IMR-90 (cell line): ENCODE results near the gene AP3M1. TPM values are rescaled to one million over a fixed set of nuclear protein-coding genes. Genes with fewer than 3 reads are reported as not detected.

ENCODE experiments used
- ATAC-seq: fragments of 200-7000 bp; cut with Tn5 transposase; 2 replicates; pipeline ENCODE4 v1.9.1; 2020; ENCODE audit warnings: low read depth, mild to moderate bottlenecking, moderate library complexity
- BruUV-seq: library from RNA; stranded (reverse); fragments of 400-500 nt; replicated peaks from 2 replicates; lab custom pipeline; 2021; lab: Mats Ljungman, UMichigan
- CTCF ChIA-PET: fragments of 300-600 bp; formaldehyde crosslinking; extraction: SDS; loops from one replicate; lab custom pipeline; 2021; ENCODE audit warnings: antibody characterized with exemption; lab: Yijun Ruan, JAX
- POLR2A ChIA-PET: fragments of 300-600 bp; sonication (Branson Sonifier 250); formaldehyde crosslinking; loops from one replicate; lab custom pipeline; 2022; ENCODE audit warnings: antibody characterized with exemption; ENCODE audit not compliant: unreplicated experiment; lab: Charles Lee
- DNase-seq: peaks from one replicate; pipeline ENCODE4 v3.0.0; 2013
- H2AFZ ChIP-seq: replicated peaks from 2 replicates; pipeline ENCODE3; 2013; ENCODE audit warnings: low read length, mild to moderate bottlenecking; ENCODE audit not compliant: poor library complexity
- H2AK5ac ChIP-seq: 2 replicates; pipeline ENCODE4 v1.6.1; 2013; ENCODE audit warnings: low read depth, low read length, inconsistent platforms
- H2AK9ac ChIP-seq: replicated peaks from 2 replicates; pipeline ENCODE3; 2013; ENCODE audit warnings: mild to moderate bottlenecking, low read depth, low read length, moderate library complexity; ENCODE audit not compliant: poor library complexity
- H2BK120ac ChIP-seq: 2 replicates; pipeline ENCODE4 v1.6.1; 2013; ENCODE audit warnings: low read depth, low read length, inconsistent platforms
- H2BK15ac ChIP-seq: 3 replicates; pipeline ENCODE4 v1.6.1; 2013; ENCODE audit warnings: low read depth, low read length, inconsistent platforms
- H2BK20ac ChIP-seq: 2 replicates; pipeline ENCODE4 v1.6.1; 2013; ENCODE audit warnings: low read depth, mild to moderate bottlenecking, inconsistent platforms, low read length, moderate library complexity
- H2BK5ac ChIP-seq: 2 replicates; pipeline ENCODE4 v1.6.1; 2013; ENCODE audit warnings: mild to moderate bottlenecking, low read depth, low read length, inconsistent platforms; ENCODE audit not compliant: poor library complexity, severe bottlenecking
- H3K14ac ChIP-seq: replicated peaks from 2 replicates; pipeline ENCODE4 v1.6.1; 2013; ENCODE audit warnings: low read depth, low read length, inconsistent platforms
- H3K18ac ChIP-seq: 2 replicates; pipeline ENCODE4 v1.6.1; 2013; ENCODE audit warnings: low read depth, low read length, control low read depth
- H3K23ac ChIP-seq: 2 replicates; pipeline ENCODE4 v1.6.1; 2013; ENCODE audit warnings: low read depth, low read length, inconsistent platforms
- H3K27ac ChIP-seq: 2 replicates; pipeline ENCODE4 v1.5.1; 2013; ENCODE audit warnings: mild to moderate bottlenecking, control low read depth, low read length; ENCODE audit not compliant: insufficient read depth
- H3K27me3 ChIP-seq: 2 replicates; pipeline ENCODE4 v1.6.1; 2013; ENCODE audit warnings: low read length; ENCODE audit not compliant: control insufficient read depth, insufficient read depth
- H3K36me3 ChIP-seq: 2 replicates; pipeline ENCODE4 v1.6.1; 2013; ENCODE audit warnings: low read length, mixed read lengths; ENCODE audit not compliant: control insufficient read depth, insufficient read depth
- H3K4ac ChIP-seq: 2 replicates; pipeline ENCODE4 v1.6.1; 2013; ENCODE audit warnings: low read depth, low read length, inconsistent platforms
- H3K4me1 ChIP-seq: 2 replicates; pipeline ENCODE4 v1.6.1; 2013; ENCODE audit warnings: low read length, mixed read lengths; ENCODE audit not compliant: control insufficient read depth, insufficient read depth
- H3K4me2 ChIP-seq: 2 replicates; pipeline ENCODE4 v1.6.1; 2013; ENCODE audit warnings: low read depth, mild to moderate bottlenecking, control low read depth, low read length, moderate library complexity
- H3K4me3 ChIP-seq: 2 replicates; pipeline ENCODE4 v1.5.1; 2013; ENCODE audit warnings: low read depth, mild to moderate bottlenecking, control low read depth, low read length, moderate library complexity; ENCODE audit not compliant: insufficient read depth
- H3K56ac ChIP-seq: 2 replicates; pipeline ENCODE4 v1.6.1; 2013; ENCODE audit warnings: low read length, inconsistent platforms; ENCODE audit not compliant: insufficient read depth; ENCODE audit errors: extremely low read depth
- H3K79me1 ChIP-seq, 2 experiments: 2 replicates each; pipeline ENCODE4 v1.6.1; 2013; ENCODE audit warnings: low read length in 2 of 2, inconsistent platforms in 1 of 2, low read depth in 1 of 2
- H3K9ac ChIP-seq: 2 replicates; pipeline ENCODE4 v1.6.1; 2013; ENCODE audit warnings: low read depth, low read length, control low read depth
- H3K9me1 ChIP-seq: 2 replicates; pipeline ENCODE4 v1.6.1; 2013; ENCODE audit warnings: low read length, inconsistent platforms; ENCODE audit not compliant: insufficient read depth
- H3K9me3 ChIP-seq: 2 replicates; pipeline ENCODE4 v1.6.1; 2013; ENCODE audit warnings: low read length; ENCODE audit not compliant: control insufficient read depth, insufficient read depth
- H4K20me1 ChIP-seq: 2 replicates; pipeline ENCODE4 v1.6.1; 2013; ENCODE audit warnings: low read length, inconsistent platforms; ENCODE audit not compliant: insufficient read depth
- H4K5ac ChIP-seq: 2 replicates; pipeline ENCODE4 v1.6.1; 2013; ENCODE audit warnings: mild to moderate bottlenecking, low read depth, low read length, control low read depth
- H4K8ac ChIP-seq, 2 experiments: 2 replicates each; pipeline ENCODE4 v1.6.1; 2013; ENCODE audit warnings: low read depth in 2 of 2, low read length in 2 of 2, control low read depth in 1 of 2, inconsistent platforms in 1 of 2
- H4K91ac ChIP-seq: 2 replicates; pipeline ENCODE4 v1.6.1; 2013; ENCODE audit warnings: low read depth, low read length, inconsistent platforms; ENCODE audit not compliant: insufficient read depth
- CEBPB ChIP-seq: IDR thresholded peaks from 2 replicates; pipeline ENCODE4 v1.6.1; 2012; ENCODE audit warnings: low read depth, low read length, improper control_type of control experiment
- POLR2A ChIP-seq: IDR thresholded peaks from 2 replicates; pipeline ENCODE4 v1.6.1; 2012; ENCODE audit warnings: mild to moderate bottlenecking, low read depth, low read length
- SMC3 ChIP-seq: fragments of 150-350 bp; IDR thresholded peaks from 2 replicates; pipeline ENCODE4 v1.6.1; 2016; ENCODE audit warnings: low read depth, mild to moderate bottlenecking, antibody characterized with exemption, low read length, moderate library complexity
- USF2 ChIP-seq: fragments of 150-350 bp; IDR thresholded peaks from 2 replicates; pipeline ENCODE4 v1.6.1; 2017; ENCODE audit warnings: mild to moderate bottlenecking, antibody characterized with exemption, low read length, low read depth
- WGBS, 2 experiments: methylation state at CpG; one replicate each; pipeline versions ENCODE4 v1.1.5 to v1.1.7; 2013; ENCODE audit warnings: missing lambda C conversion rate in 2 of 2; ENCODE audit not compliant: insufficient read length in 1 of 2; ENCODE audit errors: extremely low coverage in 2 of 2; 5-methylcytosine and 5-hydroxymethylcytosine counted together
- dilution Hi-C: fragments of 300-500 bp; cut with HindIII; formaldehyde crosslinking; loops from one replicate; pipeline ENCODE4 v1.14.3; 2018; ENCODE audit warnings: low sequenced_read_pairs; ENCODE audit not compliant: unreplicated experiment
- in situ Hi-C: fragments of 300-500 bp; cut with MboI; formaldehyde crosslinking; loops from 3 replicates; pipeline ENCODE4 v1.14.3; 2019; ENCODE audit warnings: low sequenced_read_pairs, inconsistent platforms, mixed read lengths
- intact Hi-C: fragments of 100-400 bp; cut with micrococcal nuclease; formaldehyde crosslinking; loops from 2 replicates; pipeline ENCODE4 v1.10.0; 2022
- polyA plus RNA-seq, 3 experiments: library from polyadenylated mRNA; depleted of rRNA; stranded (reverse); fragments of >200 nt; gene quantifications; 2 replicates each; pipeline ENCODE4 v1.2.3, GENCODE V29; 2012; ENCODE audit warnings: low replicate concordance in 1 of 3
- total RNA-seq: library from RNA; depleted of rRNA; stranded (reverse); fragments of >200 nt; gene quantifications from 2 replicates; pipeline ENCODE4 v1.2.3, GENCODE V29; 2012

The AP3M1 gene
- total and polyA plus RNA-seq, 2 of the 4 experiments (the other 2 are of a cell fraction), result 26.6 to 46.4 TPM

GRCh38 chr10:74163319-74164068, 12.9 kb upstream of the AP3M1 start:
- no CpG with 5 or more reads among the region's 3 CpGs for WGBS, 2 experiments
- dilution Hi-C loops, result no loop called here
- Histone ChIP-seq H2BK15ac (no peak overlapping the region), H4K8ac (no peak overlapping the region), H3K9me1 (peaks cover 8% of the 10 kb centered on the region; the same call in 1 of the 2 replicates), H2BK5ac (no peak overlapping the region), H3K4me3 (no peak overlapping the region), H2AK5ac (no peak overlapping the region), H3K27me3 (no peaks in the 10 kb centered on the region), H4K5ac (no peak overlapping the region), H3K56ac (no peak overlapping the region), H3K18ac (no peak overlapping the region), H3K9ac (no peak overlapping the region), H2BK20ac (no peak overlapping the region), H2AK9ac (no peak overlapping the region), H4K91ac (no peak overlapping the region), H3K4me1 (peaks cover 4% of the 10 kb centered on the region; the same call in 1 of the 2 replicates), H2BK120ac (no peak overlapping the region), H3K4ac (no peak overlapping the region), H3K27ac (no peak overlapping the region), H3K4me2 (peak overlapping the region; percentile 53), H3K23ac (no peak overlapping the region), H4K20me1 (no peaks in the 10 kb centered on the region), H3K79me1 (peaks cover 9 to 18% of the 10 kb centered on the region in 2 experiments; a peak in 3 of 4 replicates), H2AFZ (no peak overlapping the region), H3K36me3 (no peaks in the 10 kb centered on the region), H3K9me3 (no peaks in the 10 kb centered on the region), H3K14ac (no peak overlapping the region)
- POLR2A ChIA-PET, result no interaction called here
- CTCF ChIA-PET, result no interaction called here
- DNase-seq (no peak), ATAC-seq (peak; percentile 48)
- no TSS peak for BruUV-seq
- TF ChIP-seq CEBPB (no peak), USF2 (no peak), SMC3 (no peak), POLR2A (no peak)
- intact Hi-C loops, result no loop called here
- in situ Hi-C loops, result no loop called here
